ENCODE results near the gene TMEM178B. TPM values are rescaled to one million over a fixed set of nuclear protein-coding genes. Genes with fewer than 3 reads are reported as not detected.

The TMEM178B gene
- polyA plus RNA-seq, 2 of the 4 experiments (the other 2 are of a cell fraction) = 0.88 to 0.93 TPM

DNA sequence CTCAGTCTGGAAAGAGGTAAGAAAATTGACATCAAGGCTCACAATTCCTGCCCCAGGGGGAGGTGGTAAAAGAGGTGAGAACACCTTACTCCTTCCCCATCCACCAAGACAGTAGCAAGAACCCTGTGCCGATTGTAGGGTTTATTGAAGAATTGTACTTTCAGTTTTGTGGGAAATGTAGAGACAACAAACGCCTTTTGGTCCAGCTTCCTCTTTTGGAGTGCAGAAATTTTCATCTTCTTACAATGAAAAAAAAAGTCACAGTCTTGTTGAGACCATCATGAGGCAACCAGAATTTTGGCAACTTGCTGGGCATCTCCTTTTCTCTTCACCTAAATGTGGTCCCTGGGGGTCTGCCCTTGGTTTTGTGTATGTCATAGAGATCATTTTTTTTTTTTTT is 217.7 kb downstream of the TMEM178B start:
- ATAC-seq (no peak), DNase-seq (ENCODE audit: low read depth in 1 of 2, low spot score in 1 of 2) (no peak), FAIRE-seq (no peak)
- WGBS (ENCODE audit: missing lambda C conversion rate) = 8% methylated on average over 2 of the region's 2 CpGs
- H3K4me1 ChIP-seq = no peaks in the 10 kb centered on the region
- no peak overlapping the region for H3K4me2 ChIP-seq
- ChIA-PET POLR2A (no interaction called here), CTCF (interaction anchor here (0.9 kb wide), 1 partner anchor 350 kb away, joined by 3 read pairs; no protein-coding TSS in a partner anchor)
- no peak overlapping the region for H3K4me3 ChIP-seq
- no peak for TF ChIP-seq MYC (IDR thresholded peaks at IDR 0.05; ENCODE audit: borderline replicate concordance, low read length)
- no peak for TF ChIP-seq FOSB (CRISPR knock-in tag; IDR thresholded peaks at IDR 0.05)
- no peak for TF ChIP-seq NPAS2 (CRISPR knock-in tag; IDR thresholded peaks at IDR 0.05; ENCODE audit: borderline replicate concordance)
- TF ChIP-seq MAZ (IDR thresholded peaks at IDR 0.05; ENCODE audit: borderline replicate concordance, low read depth, low read length) = no peak
- TF ChIP-seq ESRRA (IDR thresholded peaks at IDR 0.05; ENCODE audit: borderline replicate concordance, low read length) = no peak
- no peak for TF ChIP-seq ZNF302 (CRISPR knock-in tag; IDR thresholded peaks at IDR 0.05)
- TF ChIP-seq, protein P1, sequence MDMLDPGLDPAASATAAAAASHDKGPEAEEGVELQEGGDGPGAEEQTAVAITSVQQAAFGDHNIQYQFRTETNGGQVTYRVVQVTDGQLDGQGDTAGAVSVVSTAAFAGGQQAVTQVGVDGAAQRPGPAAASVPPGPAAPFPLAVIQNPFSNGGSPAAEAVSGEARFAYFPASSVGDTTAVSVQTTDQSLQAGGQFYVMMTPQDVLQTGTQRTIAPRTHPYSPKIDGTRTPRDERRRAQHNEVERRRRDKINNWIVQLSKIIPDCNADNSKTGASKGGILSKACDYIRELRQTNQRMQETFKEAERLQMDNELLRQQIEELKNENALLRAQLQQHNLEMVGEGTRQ (IDR thresholded peaks at IDR 0.05) = no peak
- TF ChIP-seq ZFP36 (IDR thresholded peaks at IDR 0.05; ENCODE audit: borderline replicate concordance, partially characterized antibody) = no peak
- TF ChIP-seq, protein P2, sequence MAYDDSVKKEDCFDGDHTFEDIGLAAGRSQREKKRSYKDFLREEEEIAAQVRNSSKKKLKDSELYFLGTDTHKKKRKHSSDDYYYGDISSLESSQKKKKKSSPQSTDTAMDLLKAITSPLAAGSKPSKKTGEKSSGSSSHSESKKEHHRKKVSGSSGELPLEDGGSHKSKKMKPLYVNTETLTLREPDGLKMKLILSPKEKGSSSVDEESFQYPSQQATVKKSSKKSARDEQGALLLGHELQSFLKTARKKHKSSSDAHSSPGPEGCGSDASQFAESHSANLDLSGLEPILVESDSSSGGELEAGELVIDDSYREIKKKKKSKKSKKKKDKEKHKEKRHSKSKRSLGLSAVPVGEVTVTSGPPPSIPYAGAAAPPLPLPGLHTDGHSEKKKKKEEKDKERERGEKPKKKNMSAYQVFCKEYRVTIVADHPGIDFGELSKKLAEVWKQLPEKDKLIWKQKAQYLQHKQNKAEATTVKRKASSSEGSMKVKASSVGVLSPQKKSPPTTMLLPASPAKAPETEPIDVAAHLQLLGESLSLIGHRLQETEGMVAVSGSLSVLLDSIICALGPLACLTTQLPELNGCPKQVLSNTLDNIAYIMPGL (CRISPR knock-in tag; IDR thresholded peaks at IDR 0.05; ENCODE audit: borderline replicate concordance) = no peak
- TF ChIP-seq, protein P3, sequence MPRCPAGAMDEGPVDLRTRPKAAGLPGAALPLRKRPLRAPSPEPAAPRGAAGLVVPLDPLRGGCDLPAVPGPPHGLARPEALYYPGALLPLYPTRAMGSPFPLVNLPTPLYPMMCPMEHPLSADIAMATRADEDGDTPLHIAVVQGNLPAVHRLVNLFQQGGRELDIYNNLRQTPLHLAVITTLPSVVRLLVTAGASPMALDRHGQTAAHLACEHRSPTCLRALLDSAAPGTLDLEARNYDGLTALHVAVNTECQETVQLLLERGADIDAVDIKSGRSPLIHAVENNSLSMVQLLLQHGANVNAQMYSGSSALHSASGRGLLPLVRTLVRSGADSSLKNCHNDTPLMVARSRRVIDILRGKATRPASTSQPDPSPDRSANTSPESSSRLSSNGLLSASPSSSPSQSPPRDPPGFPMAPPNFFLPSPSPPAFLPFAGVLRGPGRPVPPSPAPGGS (IDR thresholded peaks at IDR 0.05) = no peak
- no peak for TF ChIP-seq HOXA7 (CRISPR knock-in tag; IDR thresholded peaks at IDR 0.05)
- TF ChIP-seq, protein P4, sequence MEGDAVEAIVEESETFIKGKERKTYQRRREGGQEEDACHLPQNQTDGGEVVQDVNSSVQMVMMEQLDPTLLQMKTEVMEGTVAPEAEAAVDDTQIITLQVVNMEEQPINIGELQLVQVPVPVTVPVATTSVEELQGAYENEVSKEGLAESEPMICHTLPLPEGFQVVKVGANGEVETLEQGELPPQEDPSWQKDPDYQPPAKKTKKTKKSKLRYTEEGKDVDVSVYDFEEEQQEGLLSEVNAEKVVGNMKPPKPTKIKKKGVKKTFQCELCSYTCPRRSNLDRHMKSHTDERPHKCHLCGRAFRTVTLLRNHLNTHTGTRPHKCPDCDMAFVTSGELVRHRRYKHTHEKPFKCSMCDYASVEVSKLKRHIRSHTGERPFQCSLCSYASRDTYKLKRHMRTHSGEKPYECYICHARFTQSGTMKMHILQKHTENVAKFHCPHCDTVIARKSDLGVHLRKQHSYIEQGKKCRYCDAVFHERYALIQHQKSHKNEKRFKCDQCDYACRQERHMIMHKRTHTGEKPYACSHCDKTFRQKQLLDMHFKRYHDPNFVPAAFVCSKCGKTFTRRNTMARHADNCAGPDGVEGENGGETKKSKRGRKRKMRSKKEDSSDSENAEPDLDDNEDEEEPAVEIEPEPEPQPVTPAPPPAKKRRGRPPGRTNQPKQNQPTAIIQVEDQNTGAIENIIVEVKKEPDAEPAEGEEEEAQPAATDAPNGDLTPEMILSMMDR (IDR thresholded peaks at IDR 0.05) = no peak
- TF ChIP-seq, protein P5, sequence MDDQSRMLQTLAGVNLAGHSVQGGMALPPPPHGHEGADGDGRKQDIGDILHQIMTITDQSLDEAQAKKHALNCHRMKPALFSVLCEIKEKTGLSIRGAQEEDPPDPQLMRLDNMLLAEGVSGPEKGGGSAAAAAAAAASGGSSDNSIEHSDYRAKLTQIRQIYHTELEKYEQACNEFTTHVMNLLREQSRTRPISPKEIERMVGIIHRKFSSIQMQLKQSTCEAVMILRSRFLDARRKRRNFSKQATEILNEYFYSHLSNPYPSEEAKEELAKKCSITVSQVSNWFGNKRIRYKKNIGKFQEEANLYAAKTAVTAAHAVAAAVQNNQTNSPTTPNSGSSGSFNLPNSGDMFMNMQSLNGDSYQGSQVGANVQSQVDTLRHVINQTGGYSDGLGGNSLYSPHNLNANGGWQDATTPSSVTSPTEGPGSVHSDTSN (IDR thresholded peaks at IDR 0.05) = no peak
- no peak for TF ChIP-seq TFCP2L1 (CRISPR knock-in tag; IDR thresholded peaks at IDR 0.05)
- no peak for TF ChIP-seq JUNB (IDR thresholded peaks at IDR 0.05)
- TF ChIP-seq, protein P6, sequence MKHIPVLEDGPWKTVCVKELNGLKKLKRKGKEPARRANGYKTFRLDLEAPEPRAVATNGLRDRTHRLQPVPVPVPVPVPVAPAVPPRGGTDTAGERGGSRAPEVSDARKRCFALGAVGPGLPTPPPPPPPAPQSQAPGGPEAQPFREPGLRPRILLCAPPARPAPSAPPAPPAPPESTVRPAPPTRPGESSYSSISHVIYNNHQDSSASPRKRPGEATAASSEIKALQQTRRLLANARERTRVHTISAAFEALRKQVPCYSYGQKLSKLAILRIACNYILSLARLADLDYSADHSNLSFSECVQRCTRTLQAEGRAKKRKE (CRISPR knock-in tag; IDR thresholded peaks at IDR 0.05; ENCODE audit: low read depth) = no peak
- no peak for TF ChIP-seq EHF (CRISPR knock-in tag; IDR thresholded peaks at IDR 0.05)
- TF ChIP-seq, protein P7, sequence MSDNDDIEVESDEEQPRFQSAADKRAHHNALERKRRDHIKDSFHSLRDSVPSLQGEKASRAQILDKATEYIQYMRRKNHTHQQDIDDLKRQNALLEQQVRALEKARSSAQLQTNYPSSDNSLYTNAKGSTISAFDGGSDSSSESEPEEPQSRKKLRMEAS (IDR thresholded peaks at IDR 0.05) = no peak
- no peaks in the 10 kb centered on the region for H3K9me3 ChIP-seq
- H3K27ac ChIP-seq = no peak overlapping the region

Data from A549 (cell line).